Head of caudate nucleus (tissue), 42 donors: ENCODE data around the gene KBTBD8.

ENCODE experiments used
- DNase-seq, 42 donors: peaks; one replicate each; pipeline versions ENCODE4 v3.0.0 to v3.0.0-alpha.2; 2020 to 2021; ENCODE audit warnings: mixed read lengths in 7 of 42
- intact Hi-C: fragments of 100-400 bp; cut with DNase I; formaldehyde crosslinking; loops from one replicate; pipeline ENCODE4 v1.15.0; 2022

The KBTBD8 gene, protein sequence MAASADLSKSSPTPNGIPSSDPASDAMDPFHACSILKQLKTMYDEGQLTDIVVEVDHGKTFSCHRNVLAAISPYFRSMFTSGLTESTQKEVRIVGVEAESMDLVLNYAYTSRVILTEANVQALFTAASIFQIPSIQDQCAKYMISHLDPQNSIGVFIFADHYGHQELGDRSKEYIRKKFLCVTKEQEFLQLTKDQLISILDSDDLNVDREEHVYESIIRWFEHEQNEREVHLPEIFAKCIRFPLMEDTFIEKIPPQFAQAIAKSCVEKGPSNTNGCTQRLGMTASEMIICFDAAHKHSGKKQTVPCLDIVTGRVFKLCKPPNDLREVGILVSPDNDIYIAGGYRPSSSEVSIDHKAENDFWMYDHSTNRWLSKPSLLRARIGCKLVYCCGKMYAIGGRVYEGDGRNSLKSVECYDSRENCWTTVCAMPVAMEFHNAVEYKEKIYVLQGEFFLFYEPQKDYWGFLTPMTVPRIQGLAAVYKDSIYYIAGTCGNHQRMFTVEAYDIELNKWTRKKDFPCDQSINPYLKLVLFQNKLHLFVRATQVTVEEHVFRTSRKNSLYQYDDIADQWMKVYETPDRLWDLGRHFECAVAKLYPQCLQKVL

GRCh38 chr3:66998113-66998903 is at the start of gene KBTBD8:
KBTBD8 (plus strand) TSS chr3:66998307; CDS start chr3:66998356, 49 bp downstream.
- DNase-seq: peak; percentile 99 to 100 (median 100)
- intact Hi-C loops: no loop called here

GRCh38 chr3:66948838-66949237 is 49.3 kb upstream of the KBTBD8 start:
- intact Hi-C loops: no loop called here
- no peak for DNase-seq

- intact Hi-C loops: no loop called here
- no peak for DNase-seq
These were observed 48.2 kb upstream of the KBTBD8 start for GRCh38 chr3:66949898-66950297.

- DNase-seq: no peak
- intact Hi-C loops: no loop called here
These were observed 45.8 kb upstream of the KBTBD8 start for GRCh38 chr3:66952357-66952756.

DNA sequence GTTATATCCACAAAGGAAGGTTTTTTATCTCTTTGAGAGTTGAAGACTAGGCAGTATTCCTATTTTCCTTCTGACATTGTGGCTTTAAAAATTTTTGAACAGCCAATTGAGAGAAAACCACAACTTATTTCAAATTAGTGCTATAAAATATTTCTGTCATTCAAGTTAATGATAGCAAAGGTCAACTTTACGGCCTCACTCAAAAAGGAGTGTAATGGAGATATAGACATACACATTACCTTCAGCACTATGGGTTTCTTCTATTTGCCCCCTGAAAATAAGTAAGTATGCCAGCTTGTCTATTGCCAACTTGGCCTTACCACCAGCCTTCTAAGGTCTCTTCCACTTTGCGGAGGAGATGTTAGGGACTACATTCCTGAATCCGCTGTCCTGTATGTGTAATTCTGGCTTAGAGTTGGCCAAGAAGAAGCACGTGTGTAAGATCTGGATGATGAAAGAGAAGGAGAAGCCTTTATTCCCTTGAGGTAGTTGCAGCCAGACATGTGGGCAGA is 44.1 kb upstream of the KBTBD8 start:
- intact Hi-C loops: no loop called here
- DNase-seq: no peak

DNA sequence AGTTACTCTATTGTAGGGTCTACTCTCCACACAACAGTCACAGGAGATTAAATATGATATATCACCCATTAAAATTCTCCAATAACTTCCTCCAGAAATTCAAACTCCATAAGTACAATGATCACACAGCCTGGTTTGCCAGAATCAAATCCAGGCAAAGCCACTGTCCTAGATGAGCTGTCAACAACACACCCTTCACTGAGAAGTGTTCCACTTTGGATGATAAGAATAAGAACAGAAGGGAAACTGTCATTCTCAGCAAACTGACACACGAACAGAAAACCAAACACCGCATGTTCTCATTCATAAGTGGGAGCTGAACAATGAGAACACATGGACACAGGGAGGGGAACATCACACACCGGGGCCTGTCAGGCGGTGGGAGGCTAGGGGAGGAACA is 41.4 kb upstream of the KBTBD8 start:
- no peak for DNase-seq
- intact Hi-C loops: no loop called here

- no peak for DNase-seq
- intact Hi-C loops: no loop called here
These were observed 40.7 kb upstream of the KBTBD8 start for GRCh38 chr3:66957367-66957766.

DNA sequence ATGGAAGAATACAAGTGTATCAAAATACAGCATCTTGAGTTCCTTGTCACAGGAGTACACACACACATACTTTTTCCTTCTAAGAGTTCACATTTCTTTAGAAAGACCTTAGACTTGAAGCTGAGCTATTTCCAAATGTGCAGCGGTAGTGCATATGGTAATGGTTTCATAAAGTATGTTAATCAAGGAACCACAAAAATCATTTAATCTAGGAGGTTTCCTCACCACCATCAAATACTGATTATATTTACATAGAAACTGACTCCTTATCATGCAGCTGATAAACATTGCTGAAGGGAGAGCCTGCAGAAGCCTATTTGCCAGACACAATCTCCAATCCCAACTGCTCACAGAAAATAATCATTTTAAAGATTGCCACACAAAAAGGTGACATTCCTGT is 40.0 kb upstream of the KBTBD8 start:
- no peak for DNase-seq
- intact Hi-C loops: no loop called here

DNA sequence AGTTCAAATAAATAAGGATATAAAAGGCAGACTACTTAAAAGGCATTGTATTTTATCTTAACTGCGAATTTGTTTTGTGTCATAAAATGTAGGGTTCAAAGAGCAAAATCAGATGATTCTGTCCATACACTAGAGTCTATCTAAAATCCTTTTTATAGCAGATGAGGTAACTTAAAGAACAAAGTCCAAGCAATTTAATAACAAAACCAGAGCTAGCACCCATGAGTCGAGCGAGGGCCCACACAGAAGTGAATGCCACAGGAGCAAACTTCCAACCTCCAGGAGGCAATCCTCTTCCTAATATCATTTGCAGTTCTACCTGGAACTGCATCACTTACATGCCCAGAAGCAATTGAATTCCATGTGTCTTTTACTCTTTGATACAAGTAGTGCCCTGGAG is 35.4 kb upstream of the KBTBD8 start:
- intact Hi-C loops: no loop called here

GRCh38 chr3:66971245-66971644 is 26.9 kb upstream of the KBTBD8 start:
- intact Hi-C loops: no loop called here

More for the DNA sequence above, 35.4 kb upstream of the KBTBD8 start:
- no peak for DNase-seq

DNA sequence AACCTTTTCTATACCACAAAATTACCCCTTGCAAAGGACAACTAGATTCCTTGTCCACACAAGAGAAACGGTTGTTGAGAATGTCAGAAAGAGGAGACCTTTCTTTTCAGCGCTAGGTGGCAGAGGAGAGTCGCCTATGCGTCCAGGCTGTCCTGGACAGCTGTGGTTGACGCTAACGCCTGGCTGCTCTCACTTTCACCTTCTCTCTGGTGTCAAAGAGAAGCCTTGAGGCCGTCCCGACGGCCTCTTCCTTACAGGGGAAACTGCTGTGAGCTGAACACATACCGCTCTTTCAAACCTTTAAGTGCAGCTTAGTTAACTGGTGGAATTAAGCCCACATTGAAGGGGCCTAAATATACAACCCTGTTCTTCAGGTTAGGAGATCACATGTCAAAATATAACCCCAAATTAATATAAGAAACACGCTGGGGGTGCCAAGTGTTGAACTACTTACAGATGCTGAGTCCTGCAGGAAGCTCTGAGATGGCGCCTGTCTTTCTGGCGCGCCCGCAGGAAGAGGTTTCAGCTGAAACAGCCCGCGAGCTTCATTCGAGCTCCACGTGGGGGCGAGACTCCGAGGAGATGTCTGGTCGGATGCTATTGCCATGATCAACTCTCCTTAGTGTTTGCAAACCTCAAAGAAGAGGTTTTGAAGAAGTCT is 26.1 kb upstream of the KBTBD8 start:
- peak; percentile 41 to 87 (median 72) for DNase-seq
- intact Hi-C loops: no loop called here

More at GRCh38 chr3:66971245-66971644, 26.9 kb upstream of the KBTBD8 start:
- DNase-seq: no peak

- no peak for DNase-seq
- intact Hi-C loops: no loop called here
These were observed 17.3 kb upstream of the KBTBD8 start for GRCh38 chr3:66980791-66981190.

DNA sequence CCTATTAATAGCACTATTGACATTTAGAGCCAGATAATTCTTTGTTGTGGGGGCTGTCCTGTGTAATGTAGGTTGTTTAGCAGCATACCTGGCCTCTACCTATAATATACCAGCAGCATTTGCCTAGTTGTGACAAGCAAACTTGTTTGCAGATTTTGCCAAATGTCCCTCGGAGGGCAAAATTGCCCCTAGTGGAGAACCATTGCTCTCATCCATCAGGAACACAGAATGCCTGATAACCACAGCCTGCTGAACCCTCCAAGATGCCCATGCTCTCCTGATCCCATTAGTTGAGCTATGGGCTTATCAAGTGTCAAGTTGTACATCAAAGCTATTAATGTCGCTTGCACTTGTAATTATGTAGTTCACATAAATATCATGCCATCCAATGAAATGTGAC is 15.0 kb upstream of the KBTBD8 start:
- no peak for DNase-seq
- intact Hi-C loops: no loop called here

GRCh38 chr3:66985336-66985920 is 12.7 kb upstream of the KBTBD8 start:
- intact Hi-C loops: no loop called here
- DNase-seq: no peak

DNA sequence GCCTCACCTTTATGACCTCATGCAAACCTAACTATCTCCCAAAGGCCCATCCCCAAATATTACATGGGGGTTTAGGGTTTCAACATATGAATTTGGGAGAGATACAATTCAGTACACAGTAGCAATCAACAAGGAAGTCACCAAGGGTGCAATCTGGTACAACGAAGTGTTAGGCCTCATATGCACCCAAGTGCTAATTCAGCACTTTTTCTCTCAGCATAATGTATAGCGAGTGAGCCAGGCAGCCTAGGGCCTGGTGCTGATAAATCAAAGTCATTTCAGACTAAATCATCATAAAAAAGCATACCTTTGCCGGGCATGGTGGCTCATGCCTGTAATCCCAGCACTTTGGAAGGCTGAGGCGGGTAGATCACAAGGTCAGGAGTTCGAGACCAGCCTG is 11.7 kb upstream of the KBTBD8 start:
- no peak for DNase-seq
- intact Hi-C loops: no loop called here

- intact Hi-C loops: no loop called here
- no peak for DNase-seq
These were observed 8.9 kb upstream of the KBTBD8 start for GRCh38 chr3:66989241-66989640.

DNA sequence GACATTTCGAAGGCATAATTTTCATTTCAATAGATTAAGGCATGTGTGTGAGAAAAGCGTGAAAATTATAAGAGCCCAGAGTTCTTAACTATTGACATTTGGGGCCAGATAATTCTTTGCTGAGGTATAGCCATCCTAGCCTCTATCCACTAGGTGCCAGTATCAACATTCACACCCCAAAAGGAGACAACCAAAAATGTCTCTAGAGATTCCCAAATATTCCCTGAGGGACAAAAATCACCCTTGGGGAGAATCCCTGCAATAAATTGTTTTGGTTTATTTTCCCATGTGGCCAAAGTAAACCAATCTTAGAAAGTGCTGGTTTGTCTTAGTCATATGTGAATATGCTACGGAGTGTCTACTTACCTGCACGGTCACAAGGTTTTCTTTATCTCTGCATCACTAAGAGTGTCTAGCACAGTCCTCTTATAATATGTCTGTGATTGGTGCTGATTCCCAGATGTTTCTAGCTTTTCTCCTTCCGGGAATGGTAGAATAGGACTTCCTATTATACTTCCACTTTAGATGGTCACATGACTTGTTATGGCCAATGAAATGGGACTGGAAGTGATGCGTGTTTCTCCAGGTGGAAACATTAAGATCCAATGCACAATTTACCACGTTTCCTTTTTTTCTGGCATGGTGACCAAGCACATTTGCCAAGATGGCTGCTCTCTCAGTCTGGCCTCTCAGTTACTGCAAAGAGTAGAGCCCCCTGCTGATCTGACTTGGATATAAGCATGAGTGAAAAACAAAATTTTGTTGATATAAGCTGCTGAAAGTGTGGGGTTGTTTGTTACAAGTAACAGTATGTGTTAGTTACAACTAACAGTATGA is 8.0 kb upstream of the KBTBD8 start:
- intact Hi-C loops: no loop called here
- DNase-seq: no peak

- DNase-seq: no peak
- intact Hi-C loops: no loop called here
These were observed 6.6 kb upstream of the KBTBD8 start for GRCh38 chr3:66991459-66991858.
